Measurements from ENCODE around the gene OPA3. TPM values are rescaled to one million over a fixed set of nuclear protein-coding genes. Genes with fewer than 3 reads are reported as not detected.

The OPA3 gene
- total and polyA plus RNA-seq, 10 of the 15 experiments (the other 5 are each of a cell fraction or from before 2014, with no cell fraction given) = 2.2 to 24.3 (median 13.3) TPM

DNA sequence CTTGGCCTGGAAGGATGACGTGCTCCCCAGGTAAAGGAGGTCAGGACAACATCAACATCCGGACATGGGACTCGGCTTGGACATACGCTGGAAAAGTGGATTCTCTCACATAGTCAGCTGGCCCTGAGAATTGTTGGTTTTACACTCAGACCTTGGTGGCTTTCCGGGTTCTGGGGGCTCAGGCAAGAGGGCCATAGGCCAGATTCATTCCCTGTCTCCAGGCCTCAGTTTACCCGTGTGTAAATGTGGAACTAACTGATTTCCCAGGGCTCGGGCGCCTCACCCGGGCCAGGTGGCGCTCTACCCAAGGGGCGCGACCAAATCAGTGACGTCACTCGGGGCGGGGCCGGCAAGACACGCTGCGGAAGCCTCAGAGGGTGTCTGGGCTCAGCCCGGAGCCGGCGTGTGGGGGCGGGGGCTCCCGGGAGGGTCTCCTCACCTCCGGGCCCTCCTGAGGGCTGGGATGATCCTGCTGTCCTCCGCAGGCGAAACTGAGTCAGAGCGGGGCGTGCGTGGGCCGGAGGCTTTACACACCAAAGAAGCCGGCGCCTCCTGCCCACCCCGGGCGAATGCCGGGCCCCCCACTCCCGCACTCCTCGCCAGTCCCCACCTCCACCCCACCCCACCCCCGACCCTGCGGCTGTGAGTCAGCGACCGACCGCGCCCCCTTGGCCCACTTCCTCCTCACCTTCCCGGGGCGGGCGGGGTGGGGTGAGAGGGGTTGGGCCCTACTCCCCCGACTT is 78.2 kb downstream of the OPA3 start (continued):
- TF ChIP-seq, protein P1, sequence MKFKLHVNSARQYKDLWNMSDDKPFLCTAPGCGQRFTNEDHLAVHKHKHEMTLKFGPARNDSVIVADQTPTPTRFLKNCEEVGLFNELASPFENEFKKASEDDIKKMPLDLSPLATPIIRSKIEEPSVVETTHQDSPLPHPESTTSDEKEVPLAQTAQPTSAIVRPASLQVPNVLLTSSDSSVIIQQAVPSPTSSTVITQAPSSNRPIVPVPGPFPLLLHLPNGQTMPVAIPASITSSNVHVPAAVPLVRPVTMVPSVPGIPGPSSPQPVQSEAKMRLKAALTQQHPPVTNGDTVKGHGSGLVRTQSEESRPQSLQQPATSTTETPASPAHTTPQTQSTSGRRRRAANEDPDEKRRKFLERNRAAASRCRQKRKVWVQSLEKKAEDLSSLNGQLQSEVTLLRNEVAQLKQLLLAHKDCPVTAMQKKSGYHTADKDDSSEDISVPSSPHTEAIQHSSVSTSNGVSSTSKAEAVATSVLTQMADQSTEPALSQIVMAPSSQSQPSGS (IDR thresholded peaks at IDR 0.05; ENCODE audit: low read length) = no peak; the same call in 1 of the 2 replicates
- TF ChIP-seq, protein P2, sequence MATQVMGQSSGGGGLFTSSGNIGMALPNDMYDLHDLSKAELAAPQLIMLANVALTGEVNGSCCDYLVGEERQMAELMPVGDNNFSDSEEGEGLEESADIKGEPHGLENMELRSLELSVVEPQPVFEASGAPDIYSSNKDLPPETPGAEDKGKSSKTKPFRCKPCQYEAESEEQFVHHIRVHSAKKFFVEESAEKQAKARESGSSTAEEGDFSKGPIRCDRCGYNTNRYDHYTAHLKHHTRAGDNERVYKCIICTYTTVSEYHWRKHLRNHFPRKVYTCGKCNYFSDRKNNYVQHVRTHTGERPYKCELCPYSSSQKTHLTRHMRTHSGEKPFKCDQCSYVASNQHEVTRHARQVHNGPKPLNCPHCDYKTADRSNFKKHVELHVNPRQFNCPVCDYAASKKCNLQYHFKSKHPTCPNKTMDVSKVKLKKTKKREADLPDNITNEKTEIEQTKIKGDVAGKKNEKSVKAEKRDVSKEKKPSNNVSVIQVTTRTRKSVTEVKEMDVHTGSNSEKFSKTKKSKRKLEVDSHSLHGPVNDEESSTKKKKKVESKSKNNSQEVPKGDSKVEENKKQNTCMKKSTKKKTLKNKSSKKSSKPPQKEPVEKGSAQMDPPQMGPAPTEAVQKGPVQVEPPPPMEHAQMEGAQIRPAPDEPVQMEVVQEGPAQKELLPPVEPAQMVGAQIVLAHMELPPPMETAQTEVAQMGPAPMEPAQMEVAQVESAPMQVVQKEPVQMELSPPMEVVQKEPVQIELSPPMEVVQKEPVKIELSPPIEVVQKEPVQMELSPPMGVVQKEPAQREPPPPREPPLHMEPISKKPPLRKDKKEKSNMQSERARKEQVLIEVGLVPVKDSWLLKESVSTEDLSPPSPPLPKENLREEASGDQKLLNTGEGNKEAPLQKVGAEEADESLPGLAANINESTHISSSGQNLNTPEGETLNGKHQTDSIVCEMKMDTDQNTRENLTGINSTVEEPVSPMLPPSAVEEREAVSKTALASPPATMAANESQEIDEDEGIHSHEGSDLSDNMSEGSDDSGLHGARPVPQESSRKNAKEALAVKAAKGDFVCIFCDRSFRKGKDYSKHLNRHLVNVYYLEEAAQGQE (IDR thresholded peaks at IDR 0.05; ENCODE audit: low read depth, low read length) = no peak
- TF ChIP-seq RB1 (IDR thresholded peaks at IDR 0.05; ENCODE audit: borderline replicate concordance) (peak; percentile 67; the same call in 1 of the 2 replicates), HDAC2 (IDR thresholded peaks at IDR 0.05) (no peak), ZNF622 (IDR thresholded peaks at IDR 0.05) (no peak), NFYA (IDR thresholded peaks at IDR 0.05; ENCODE audit: borderline replicate concordance, low read depth, low read length) (no peak), YY1 (IDR thresholded peaks at IDR 0.05; ENCODE audit: low read depth, low read length) (no peak), SIN3A (IDR thresholded peaks at IDR 0.05; ENCODE audit: low read depth, low read length) (peak; percentile 52; the same call in 1 of the 2 replicates), ZNF384 (IDR thresholded peaks at IDR 0.05; ENCODE audit: borderline replicate concordance, low read depth, low read length) (no peak), SIX5 (IDR thresholded peaks at IDR 0.05; ENCODE audit: low read depth, low read length, severe bottlenecking) (no peak), CBX3 (IDR thresholded peaks at IDR 0.05; ENCODE audit: borderline replicate concordance, low read depth) (no peak)
- TF ChIP-seq, protein P3, sequence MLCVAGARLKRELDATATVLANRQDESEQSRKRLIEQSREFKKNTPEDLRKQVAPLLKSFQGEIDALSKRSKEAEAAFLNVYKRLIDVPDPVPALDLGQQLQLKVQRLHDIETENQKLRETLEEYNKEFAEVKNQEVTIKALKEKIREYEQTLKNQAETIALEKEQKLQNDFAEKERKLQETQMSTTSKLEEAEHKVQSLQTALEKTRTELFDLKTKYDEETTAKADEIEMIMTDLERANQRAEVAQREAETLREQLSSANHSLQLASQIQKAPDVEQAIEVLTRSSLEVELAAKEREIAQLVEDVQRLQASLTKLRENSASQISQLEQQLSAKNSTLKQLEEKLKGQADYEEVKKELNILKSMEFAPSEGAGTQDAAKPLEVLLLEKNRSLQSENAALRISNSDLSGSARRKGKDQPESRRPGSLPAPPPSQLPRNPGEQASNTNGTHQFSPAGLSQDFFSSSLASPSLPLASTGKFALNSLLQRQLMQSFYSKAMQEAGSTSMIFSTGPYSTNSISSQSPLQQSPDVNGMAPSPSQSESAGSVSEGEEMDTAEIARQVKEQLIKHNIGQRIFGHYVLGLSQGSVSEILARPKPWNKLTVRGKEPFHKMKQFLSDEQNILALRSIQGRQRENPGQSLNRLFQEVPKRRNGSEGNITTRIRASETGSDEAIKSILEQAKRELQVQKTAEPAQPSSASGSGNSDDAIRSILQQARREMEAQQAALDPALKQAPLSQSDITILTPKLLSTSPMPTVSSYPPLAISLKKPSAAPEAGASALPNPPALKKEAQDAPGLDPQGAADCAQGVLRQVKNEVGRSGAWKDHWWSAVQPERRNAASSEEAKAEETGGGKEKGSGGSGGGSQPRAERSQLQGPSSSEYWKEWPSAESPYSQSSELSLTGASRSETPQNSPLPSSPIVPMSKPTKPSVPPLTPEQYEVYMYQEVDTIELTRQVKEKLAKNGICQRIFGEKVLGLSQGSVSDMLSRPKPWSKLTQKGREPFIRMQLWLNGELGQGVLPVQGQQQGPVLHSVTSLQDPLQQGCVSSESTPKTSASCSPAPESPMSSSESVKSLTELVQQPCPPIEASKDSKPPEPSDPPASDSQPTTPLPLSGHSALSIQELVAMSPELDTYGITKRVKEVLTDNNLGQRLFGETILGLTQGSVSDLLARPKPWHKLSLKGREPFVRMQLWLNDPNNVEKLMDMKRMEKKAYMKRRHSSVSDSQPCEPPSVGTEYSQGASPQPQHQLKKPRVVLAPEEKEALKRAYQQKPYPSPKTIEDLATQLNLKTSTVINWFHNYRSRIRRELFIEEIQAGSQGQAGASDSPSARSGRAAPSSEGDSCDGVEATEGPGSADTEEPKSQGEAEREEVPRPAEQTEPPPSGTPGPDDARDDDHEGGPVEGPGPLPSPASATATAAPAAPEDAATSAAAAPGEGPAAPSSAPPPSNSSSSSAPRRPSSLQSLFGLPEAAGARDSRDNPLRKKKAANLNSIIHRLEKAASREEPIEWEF (IDR thresholded peaks at IDR 0.05; ENCODE audit: insufficient replicate concordance, low read depth, low read length) = no peak
- TF ChIP-seq, protein P4, sequence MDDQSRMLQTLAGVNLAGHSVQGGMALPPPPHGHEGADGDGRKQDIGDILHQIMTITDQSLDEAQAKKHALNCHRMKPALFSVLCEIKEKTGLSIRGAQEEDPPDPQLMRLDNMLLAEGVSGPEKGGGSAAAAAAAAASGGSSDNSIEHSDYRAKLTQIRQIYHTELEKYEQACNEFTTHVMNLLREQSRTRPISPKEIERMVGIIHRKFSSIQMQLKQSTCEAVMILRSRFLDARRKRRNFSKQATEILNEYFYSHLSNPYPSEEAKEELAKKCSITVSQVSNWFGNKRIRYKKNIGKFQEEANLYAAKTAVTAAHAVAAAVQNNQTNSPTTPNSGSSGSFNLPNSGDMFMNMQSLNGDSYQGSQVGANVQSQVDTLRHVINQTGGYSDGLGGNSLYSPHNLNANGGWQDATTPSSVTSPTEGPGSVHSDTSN (IDR thresholded peaks at IDR 0.05; ENCODE audit: insufficient replicate concordance, low read depth, low read length) = no peak
- TF ChIP-seq, protein P5, sequence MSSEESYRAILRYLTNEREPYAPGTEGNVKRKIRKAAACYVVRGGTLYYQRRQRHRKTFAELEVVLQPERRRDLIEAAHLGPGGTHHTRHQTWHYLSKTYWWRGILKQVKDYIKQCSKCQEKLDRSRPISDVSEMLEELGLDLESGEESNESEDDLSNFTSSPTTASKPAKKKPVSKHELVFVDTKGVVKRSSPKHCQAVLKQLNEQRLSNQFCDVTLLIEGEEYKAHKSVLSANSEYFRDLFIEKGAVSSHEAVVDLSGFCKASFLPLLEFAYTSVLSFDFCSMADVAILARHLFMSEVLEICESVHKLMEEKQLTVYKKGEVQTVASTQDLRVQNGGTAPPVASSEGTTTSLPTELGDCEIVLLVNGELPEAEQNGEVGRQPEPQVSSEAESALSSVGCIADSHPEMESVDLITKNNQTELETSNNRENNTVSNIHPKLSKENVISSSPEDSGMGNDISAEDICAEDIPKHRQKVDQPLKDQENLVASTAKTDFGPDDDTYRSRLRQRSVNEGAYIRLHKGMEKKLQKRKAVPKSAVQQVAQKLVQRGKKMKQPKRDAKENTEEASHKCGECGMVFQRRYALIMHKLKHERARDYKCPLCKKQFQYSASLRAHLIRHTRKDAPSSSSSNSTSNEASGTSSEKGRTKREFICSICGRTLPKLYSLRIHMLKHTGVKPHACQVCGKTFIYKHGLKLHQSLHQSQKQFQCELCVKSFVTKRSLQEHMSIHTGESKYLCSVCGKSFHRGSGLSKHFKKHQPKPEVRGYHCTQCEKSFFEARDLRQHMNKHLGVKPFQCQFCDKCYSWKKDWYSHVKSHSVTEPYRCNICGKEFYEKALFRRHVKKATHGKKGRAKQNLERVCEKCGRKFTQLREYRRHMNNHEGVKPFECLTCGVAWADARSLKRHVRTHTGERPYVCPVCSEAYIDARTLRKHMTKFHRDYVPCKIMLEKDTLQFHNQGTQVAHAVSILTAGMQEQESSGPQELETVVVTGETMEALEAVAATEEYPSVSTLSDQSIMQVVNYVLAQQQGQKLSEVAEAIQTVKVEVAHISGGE (CRISPR knock-in tag; IDR thresholded peaks at IDR 0.05) = no peak

Measured in GM12878 (cell line).